ENCODE results near the gene CAMSAP3.
"Not testable (repeated sequence)": the region's sequence is repeated elsewhere in the genome, so short reads cannot be mapped to it uniquely, and the experiment has no call there.

CAMSAP3 gene

GRCh38 chr19:7575434-7576040, 20.1 kb upstream of the CAMSAP3 start:
- DNase-seq = no peak

DNA sequence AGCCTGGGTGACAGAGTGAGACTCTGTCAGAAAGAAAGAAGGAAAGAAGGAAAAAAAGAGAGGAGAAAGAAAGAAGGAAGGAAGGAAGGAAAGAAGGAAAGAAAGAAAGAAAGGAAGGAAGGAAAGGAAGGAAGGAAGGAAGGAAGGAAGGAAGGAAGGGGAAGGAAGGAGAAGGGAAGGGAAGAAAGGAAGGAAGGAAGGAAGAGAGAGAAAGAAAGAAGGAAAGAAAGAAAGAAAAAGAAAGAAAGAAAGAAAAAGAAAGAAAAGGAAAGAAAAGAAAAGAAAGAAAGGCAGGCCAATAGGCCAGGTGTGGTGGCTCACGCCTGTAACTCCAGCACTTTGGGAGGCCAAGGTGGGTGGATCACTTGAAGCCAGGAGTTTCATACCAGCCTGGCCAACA, 18.2 kb upstream of the CAMSAP3 start:
- DNase-seq = not testable (repeated sequence)

- DNase-seq = no peak
These were observed 17.5 kb upstream of the CAMSAP3 start for GRCh38 chr19:7578127-7578526.

DNA sequence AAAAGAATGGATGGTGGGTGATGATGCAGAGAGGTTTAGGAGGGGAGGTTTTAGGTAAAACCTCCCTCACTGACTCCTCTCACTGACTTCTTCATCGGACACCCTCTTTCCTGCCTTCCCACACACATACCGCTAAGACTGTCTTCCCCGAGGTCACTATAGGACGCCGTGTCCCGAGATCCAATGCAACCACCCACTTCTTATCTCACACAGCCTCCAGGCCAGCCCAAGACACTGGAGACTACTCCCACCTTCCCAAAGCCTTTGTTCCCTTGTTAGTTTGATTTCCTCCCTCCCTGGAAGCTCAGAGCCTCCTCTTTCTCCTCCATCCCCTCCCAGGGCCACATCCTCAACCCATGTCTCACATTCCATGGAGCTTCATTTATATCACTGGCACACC, 16.5 kb upstream of the CAMSAP3 start:
- no peak for DNase-seq

DNA sequence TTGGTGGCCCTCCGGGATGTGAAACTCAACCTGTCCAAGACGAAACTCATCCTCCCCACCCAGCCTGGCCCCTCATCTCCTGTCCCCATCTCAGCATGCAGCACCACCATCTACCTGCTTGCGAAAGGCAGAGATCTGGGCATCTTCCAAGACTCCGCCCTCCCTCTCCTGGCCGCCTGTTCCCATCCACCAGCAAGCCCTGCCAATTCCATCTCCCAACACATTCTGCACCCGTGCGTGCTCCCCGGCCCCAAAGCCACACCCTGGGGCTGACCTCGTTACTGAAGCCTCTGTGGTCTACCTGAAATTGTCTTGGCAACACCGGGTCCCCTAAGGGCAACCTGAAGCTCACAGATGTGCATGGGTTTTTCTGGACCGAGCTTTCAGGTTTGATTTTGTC, 13.2 kb upstream of the CAMSAP3 start:
- DNase-seq = no peak

DNA sequence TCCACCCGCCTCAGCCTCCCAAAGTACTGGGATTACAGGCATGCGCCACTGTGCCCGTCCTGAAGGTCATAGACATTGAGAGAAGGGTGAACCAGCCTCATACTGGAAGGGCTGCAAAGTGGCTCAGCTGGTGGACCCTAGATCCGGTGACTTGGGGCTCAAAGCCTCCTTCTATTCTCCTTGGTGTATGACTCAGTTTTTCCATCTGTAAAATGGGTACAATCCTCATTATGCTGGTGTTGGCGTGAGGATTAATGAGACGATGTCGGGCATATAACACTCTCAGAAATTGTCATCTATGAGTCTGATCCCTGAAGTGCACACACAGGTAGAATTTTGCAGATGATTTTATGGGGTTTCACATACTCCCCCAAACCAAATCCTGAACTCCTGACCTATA, 5.8 kb upstream of the CAMSAP3 start:
- no peak for DNase-seq

DNA sequence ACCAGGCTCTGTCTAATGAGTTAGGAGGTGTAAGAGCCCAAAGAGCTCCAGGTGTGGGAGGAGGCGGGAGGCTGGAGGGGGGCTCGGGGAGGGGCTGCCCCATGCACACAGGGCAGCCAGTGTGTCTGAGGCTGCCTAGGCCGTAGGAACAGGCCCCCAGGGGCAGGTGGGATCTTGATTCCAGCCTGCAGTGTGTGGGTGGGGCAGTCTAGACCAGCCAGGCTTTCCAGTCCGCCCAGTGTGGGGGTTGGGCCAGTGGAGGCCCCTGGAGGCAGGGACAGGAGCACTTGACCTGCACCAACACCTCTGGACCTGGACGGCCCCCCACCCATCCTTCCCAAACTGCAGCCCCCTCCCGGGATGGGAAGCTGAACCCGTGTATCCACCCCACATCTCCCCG, 5.4 kb upstream of the CAMSAP3 start:
- DNase-seq = no peak

- DNase-seq = no peak
These were observed 711 bp downstream of the CAMSAP3 start for GRCh38 chr19:7596211-7596937.

- DNase-seq = no peak
These were observed 2.0 kb downstream of the CAMSAP3 start for GRCh38 chr19:7597689-7598088.

GRCh38 chr19:7598180-7598579, 2.5 kb downstream of the CAMSAP3 start:
- no peak for DNase-seq

GRCh38 chr19:7600721-7601120, 5.1 kb downstream of the CAMSAP3 start:
- DNase-seq = no peak

DNA sequence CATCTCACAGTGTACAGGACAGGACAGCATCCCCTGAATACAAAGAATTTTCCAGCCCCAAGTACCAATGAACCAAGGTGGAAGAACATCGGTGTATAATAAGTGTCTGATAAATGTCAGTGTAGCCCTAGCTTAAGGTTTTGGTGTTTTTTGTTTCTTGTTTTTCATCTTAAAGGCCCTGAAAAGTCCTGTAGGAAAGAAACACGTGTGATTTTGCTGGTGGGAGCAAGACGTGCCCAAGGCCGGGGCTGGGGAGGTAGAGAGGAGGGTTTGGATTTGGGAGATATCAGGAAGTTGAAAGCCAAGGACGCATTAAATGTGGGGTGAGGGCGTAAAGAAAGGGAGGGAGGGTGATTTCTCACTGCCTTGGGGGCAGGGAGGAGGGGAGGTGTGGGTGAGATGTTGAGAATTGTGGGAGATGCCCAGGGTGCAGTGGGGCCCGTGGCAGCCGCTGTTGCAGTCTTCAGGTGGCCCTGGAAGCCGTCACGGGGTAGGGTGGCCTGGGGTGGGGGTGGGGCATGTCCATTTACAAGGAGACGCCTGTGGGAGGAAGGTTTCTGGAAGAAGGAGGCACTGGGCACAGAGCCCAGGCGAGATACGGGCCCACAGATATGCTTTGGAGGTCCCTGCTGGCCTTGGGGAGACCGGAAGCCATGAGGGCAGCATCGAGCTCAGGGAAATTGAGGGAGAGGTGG, 6.7 kb downstream of the CAMSAP3 start:
- no peak for DNase-seq

- DNase-seq = no peak
These were observed 7.4 kb downstream of the CAMSAP3 start for GRCh38 chr19:7602935-7603497.

GRCh38 chr19:7603919-7604318, 8.3 kb downstream of the CAMSAP3 start:
- DNase-seq = no peak

DNA sequence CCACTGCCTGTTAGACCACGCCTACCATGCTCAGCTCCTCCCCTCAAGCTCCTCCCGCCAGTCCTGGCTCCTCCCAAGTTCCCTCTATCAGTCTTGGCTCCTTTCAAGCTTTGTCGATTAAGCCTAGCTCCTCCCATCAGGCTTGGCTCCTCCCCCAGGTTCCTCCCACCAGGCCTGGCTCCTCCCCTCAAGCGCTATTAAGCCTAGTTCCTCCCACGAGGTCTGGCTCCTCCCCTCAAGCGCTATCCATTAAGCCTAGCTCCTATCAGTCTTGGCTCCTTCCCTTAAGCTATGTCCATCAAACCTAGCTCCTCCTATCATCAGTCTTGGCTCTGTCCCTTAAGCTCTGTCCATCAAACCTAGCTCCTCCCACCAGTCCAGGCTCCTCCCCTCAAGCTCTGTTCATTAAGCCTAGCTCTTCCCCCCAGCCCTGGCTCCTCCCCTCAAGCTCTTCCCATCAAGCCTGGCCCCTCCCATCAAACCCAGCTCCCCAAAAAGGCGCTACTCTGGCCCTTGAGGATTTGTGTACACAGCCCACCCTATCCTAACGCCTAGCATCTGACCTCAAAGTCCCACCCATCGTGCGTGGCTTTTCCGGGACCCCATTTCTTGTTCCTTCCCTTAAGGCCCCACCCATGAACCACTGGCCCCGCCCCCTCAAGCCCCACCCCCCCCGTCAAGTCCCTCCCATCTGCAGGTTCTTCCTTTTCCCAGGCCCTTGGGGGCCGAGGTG, 10.0 kb downstream of the CAMSAP3 start:
- DNase-seq = peak; percentile 5

DNA sequence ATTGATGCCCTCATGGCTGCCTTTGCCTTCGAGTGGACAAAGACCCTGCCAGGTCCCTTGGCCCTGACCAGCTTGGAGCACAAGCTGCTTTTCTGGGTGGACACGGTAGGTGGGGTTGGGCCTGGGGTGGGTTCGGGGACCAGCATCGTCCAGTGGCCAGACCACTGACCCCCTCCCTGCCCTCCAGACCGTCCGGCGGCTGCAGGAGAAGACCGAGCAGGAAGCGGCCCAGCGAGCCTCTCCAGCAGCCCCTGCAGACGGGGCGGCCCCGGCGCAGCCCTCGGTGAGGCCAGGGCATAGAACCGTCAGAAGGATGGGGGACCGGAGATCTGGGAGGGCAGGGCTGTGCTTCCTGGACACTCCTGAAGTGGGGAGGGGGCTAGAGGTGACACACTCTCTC, 10.6 kb downstream of the CAMSAP3 start:
- DNase-seq = no peak

GRCh38 chr19:7607212-7607873, 11.7 kb downstream of the CAMSAP3 start:
- DNase-seq = no peak

GRCh38 chr19:7607874-7608560, 12.4 kb downstream of the CAMSAP3 start:
- no peak for DNase-seq

- no peak for DNase-seq
These were observed 15.0 kb downstream of the CAMSAP3 start for GRCh38 chr19:7610491-7611240.

- no peak for DNase-seq
These were observed 16.0 kb downstream of the CAMSAP3 start for GRCh38 chr19:7611541-7612279.
